Activated CD4-positive, alpha-beta T cell treated with anti-CD3 and anti-CD28 coated beads, Interleukin-2, amount 50 U/mL, for 1 hour (primary cell): ENCODE results near the gene IL12A.

Source experiments
- DNase-seq: peaks from one replicate; pipeline ENCODE4 v3.0.0-alpha.2; 2020

The IL12A gene

DNA sequence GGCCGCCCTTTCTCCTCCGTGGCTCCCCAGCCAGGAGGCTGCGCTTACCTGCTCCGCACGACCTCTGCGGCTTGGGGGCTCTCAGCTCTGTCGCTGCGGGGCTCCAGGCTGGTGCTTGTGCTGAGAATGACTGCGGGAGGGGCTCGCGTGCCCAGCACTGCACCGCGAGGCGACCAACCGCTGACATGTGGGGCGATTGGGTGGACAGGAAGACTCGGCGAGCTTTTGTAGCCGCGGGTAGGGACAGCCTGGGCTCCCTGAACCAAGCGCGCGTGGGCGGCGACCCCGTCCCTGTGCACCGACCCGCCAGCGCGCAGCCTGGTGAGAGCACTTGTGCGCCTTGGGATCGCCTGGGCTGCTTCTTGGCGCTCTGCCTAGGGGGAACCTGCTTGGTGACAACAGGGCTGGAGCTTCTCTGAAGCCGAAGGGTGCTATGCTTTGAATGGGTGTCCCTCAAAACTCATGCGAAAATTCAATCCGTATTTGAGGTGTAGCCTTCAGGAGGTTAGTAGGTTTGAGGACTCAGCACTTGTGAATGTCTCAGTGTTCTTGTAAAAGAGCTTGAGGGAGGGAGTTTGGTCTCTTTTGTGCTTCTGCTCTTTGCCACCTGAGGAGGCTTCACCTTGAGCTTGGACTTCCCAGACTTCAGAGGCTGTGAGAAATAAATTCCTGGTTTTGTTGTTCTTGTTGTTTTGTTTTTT is 50.4 kb downstream of the IL12A start:
- DNase-seq: no peak

DNA sequence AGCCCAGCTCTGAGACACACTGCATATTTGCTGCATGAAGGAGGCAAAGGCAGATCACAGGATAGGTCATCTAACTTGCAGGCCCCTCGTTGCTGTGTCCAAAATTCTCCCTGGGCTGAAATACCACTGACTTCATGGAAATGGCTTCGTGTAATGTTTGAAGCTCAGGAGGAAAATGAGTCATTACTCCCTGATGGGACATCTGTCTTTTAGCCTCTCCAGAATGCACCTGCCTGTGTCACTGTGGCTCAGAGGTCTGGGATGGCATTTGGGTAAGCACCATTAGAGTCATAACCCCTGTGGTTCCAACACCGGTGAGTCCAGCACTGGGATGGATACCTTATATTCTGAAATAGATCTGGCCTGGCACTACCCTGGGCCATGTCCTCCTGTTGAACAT is 51.5 kb downstream of the IL12A start:
- DNase-seq: no peak

DNA sequence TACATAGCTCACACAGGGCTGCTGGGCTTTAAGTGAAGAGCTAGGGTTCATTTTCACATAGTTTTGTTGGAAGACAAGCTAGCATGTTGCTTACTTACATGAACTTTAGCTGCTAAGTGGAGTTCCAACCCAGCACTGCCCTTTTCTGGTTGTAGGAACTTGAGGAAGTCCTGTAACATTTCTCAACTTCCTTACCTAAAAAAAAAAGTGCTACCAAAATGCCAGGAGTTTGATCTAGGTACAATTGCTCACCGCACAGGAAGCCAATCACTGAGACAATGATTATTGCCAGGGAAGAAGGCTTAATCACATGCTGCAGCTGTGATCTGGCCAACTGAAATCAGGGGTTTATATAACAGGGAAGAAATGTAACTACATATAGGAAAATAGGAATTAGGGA is 52.8 kb downstream of the IL12A start:
- DNase-seq: no peak

DNA sequence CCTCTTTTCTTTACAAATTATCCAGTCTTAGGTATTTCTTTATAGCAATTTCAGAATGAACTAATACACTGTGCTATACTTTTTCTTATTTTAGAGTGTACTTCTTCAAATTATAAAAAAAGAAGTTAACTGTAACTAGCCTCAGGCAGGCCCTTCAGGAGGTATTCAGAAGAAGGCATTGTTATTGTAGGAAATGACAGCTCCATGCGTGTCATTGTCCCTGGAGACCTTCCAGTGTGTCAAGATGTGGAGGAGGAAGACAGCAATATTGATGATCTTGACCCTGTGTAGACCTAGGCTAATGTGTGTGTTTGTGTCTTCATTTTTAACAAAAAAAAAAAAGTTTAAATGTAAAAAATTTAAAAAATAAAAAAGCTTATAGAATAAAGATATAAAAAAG is 55.5 kb downstream of the IL12A start:
- DNase-seq: no peak
